Fibroblast of lung (primary cell): ENCODE results near the gene KDM2B. TPM values are rescaled to one million over a fixed set of nuclear protein-coding genes. Genes with fewer than 3 reads are reported as not detected.

Experiments used
- DNase-seq, 2 donors: peaks; one replicate each; pipeline versions ENCODE4 v3.0.0 to v3.0.0-alpha.2; 2010; ENCODE audit warnings: low read depth in 2 of 2
- H2AFZ ChIP-seq: 2 replicates; pipeline ENCODE4 v1.5.1; 2012; ENCODE audit warnings: low read length, control low read depth, inconsistent platforms
- H3K27ac ChIP-seq: 2 replicates; pipeline ENCODE4 v1.5.1; 2011; ENCODE audit warnings: low read length, control low read depth; ENCODE audit not compliant: insufficient read depth
- H3K27me3 ChIP-seq: 2 replicates; pipeline ENCODE4 v1.5.1; 2011; ENCODE audit warnings: mild to moderate bottlenecking, low read length; ENCODE audit not compliant: control insufficient read depth, insufficient read depth
- H3K36me3 ChIP-seq: 2 replicates; pipeline ENCODE4 v1.5.1; 2011; ENCODE audit warnings: low read length; ENCODE audit not compliant: control insufficient read depth, insufficient read depth
- H3K4me1 ChIP-seq: 2 replicates; pipeline ENCODE4 v1.5.1; 2011; ENCODE audit warnings: low read length; ENCODE audit not compliant: control insufficient read depth, insufficient read depth; ENCODE audit errors: extremely low read depth
- H3K4me2 ChIP-seq: 2 replicates; pipeline ENCODE4 v1.5.1; 2011; ENCODE audit warnings: low read length, control low read depth; ENCODE audit not compliant: insufficient read depth; ENCODE audit errors: extremely low read depth
- H3K4me3 ChIP-seq, 4 experiments: fragments of 200-600 bp in 1 of 4; sonication (generic) in 1 of 4; replicated peaks in 1 of 4; 2 replicates each; pipeline ENCODE4 v1.5.1; 2011 to 2016; ENCODE audit warnings: low read length in 4 of 4, low read depth in 3 of 4, mild to moderate bottlenecking in 3 of 4, control low read depth in 2 of 4, inconsistent platforms in 1 of 4, mixed read lengths in 1 of 4; ENCODE audit not compliant: insufficient read depth in 1 of 4; ENCODE audit errors: control extremely low read depth in 1 of 4
- H3K79me2 ChIP-seq: 2 replicates; pipeline ENCODE4 v1.5.1; 2012; ENCODE audit warnings: mild to moderate bottlenecking, low read length, inconsistent platforms; ENCODE audit not compliant: control insufficient read depth, insufficient read depth
- H3K9ac ChIP-seq: 2 replicates; pipeline ENCODE4 v1.5.1; 2011; ENCODE audit warnings: mild to moderate bottlenecking, low read length, control low read depth; ENCODE audit not compliant: insufficient read depth
- H3K9me3 ChIP-seq: 2 replicates; pipeline ENCODE4 v1.5.1; 2012; ENCODE audit warnings: low read depth, low read length; ENCODE audit not compliant: control insufficient read depth, insufficient read depth
- H4K20me1 ChIP-seq: 2 replicates; pipeline ENCODE4 v1.5.1; 2011; ENCODE audit warnings: low read length; ENCODE audit not compliant: control insufficient read depth, insufficient read depth; ENCODE audit errors: extremely low read depth
- EZH2 ChIP-seq: IDR thresholded peaks from 2 replicates; pipeline ENCODE4 v1.5.1; 2012; ENCODE audit warnings: low read length, control low read depth, mild to moderate bottlenecking; ENCODE audit errors: missing control alignments
- polyA minus RNA-seq: library from RNA; depleted of rRNA, polyadenylated mRNA; stranded (reverse); fragments of >200 nt; gene quantifications from 2 replicates; pipeline ENCODE4 v1.2.3, GENCODE V29; 2011; ENCODE audit warnings: low replicate concordance
- polyA plus RNA-seq, 2 donors: library from polyadenylated mRNA; depleted of rRNA in 1 of 2; stranded (reverse) in 1 of 2; unstranded in 1 of 2; fragments of >200 nt; gene quantifications; 2 replicates each; pipeline ENCODE4 v1.2.1, GENCODE V29; 2011 to 2012; ENCODE audit warnings: missing spikeins in 1 of 2
- total RNA-seq: library from RNA; depleted of rRNA; stranded (reverse); fragments of >200 nt; gene quantifications from 2 replicates; pipeline ENCODE4 v1.2.1, GENCODE V29; 2014
- TF ChIP-seq, protein P1 (sequence below), 2 donors: IDR thresholded peaks in 1 of 2; conservative IDR thresholded peaks in 1 of 2; 1 replicate in 1 of 2; 2 replicates in 1 of 2; pipeline ENCODE4 v1.5.1; 2011 to 2012; ENCODE audit warnings: low read length in 2 of 2, control low read depth in 1 of 2, inconsistent platforms in 1 of 2, low read depth in 1 of 2, mild to moderate bottlenecking in 1 of 2

KDM2B gene
- total RNA-seq (13.1 and 21.6 TPM in 2 replicates), polyA plus RNA-seq (9.8 and 18.7 TPM in 2 replicates), polyA minus RNA-seq (99.6 and 117 TPM in 2 replicates)
- 12.3 and 20.7 TPM in 2 replicates for polyA plus RNA-seq (2012)

DNA sequence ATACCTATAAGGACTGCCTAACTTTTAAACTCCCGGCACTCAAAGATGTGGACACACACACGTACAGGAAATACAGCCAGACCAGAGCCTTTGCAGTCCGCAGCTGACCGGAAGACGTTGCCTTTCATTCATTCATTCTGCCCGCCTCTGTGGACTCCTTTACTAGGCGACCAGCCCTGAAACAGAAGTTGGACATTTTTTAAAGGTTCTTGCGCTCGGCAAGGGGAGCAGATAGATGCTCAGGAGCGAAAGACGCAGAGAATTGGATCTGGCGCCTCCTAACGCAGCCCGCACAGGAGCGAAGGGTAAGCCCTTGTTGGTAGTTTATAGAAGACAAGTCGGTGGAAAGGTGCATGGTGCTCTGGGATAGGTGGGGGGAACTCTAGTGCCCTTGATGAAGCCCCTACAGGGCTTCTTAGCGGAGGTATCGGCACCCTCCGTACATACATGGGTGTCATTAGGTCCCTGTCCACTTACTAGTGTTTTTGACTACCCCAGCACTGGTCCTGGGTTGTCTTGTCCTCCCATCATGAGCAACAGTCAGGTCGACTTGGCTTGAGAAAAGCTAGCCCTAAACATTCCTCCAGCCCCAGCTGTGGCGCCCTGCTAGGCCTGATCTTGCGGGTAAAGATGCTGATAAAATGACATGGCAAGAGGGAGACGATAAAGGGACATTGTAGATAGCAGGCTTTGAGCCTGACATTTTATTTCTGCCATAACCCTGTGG, at the start of gene KDM2B:
TSS of gene KDM2B (minus strand) at position 65 of the 727 bp plus-strand sequence. CDS start 112 bp downstream, outside the sequence.
- Histone ChIP-seq H3K27ac (peak within 1 kb of the TSS; percentile 90), H3K9ac (peak within 1 kb of the TSS; percentile 51)
- peak; percentile 64 for DNase-seq

DNA sequence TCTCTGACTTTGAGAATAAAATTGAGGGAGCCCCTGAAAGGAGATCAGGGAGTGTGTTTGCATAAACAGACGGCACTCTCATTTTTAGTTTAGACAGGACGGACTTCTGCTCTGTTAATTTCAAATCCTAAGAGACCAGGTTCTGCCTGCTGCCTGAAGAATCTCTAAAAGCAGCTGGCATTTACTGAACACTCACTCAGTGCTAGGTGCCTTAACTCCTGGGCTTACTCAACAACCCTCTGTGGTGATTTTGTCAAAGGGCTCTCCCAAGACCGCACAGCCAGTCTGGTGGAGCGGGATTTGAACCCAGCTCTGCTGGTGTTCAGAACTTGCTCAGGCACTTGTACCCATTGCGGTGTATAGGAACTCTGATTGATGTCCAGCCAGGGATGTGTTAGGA, 47.7 kb upstream of the KDM2B start:
- H3K79me2 ChIP-seq, result peaks cover 33% of the 10 kb centered on the region

More for the DNA sequence above, at the start of gene KDM2B:
- Histone ChIP-seq H3K4me1 (peaks cover 29% of the 10 kb centered on the region), H3K27me3 (no peaks in the 10 kb centered on the region), H3K79me2 (peaks cover 9% of the 10 kb centered on the region), H4K20me1 (no peaks in the 10 kb centered on the region), H3K4me3 (peak within 1 kb of the TSS; percentile 58 to 79 (median 66)), H3K36me3 (no peaks in the 10 kb centered on the region), H2AFZ (peak within 1 kb of the TSS; percentile 88), H3K4me2 (peak within 1 kb of the TSS; percentile 82), H3K9me3 (no peaks in the 10 kb centered on the region)
- TF ChIP-seq, protein P1, sequence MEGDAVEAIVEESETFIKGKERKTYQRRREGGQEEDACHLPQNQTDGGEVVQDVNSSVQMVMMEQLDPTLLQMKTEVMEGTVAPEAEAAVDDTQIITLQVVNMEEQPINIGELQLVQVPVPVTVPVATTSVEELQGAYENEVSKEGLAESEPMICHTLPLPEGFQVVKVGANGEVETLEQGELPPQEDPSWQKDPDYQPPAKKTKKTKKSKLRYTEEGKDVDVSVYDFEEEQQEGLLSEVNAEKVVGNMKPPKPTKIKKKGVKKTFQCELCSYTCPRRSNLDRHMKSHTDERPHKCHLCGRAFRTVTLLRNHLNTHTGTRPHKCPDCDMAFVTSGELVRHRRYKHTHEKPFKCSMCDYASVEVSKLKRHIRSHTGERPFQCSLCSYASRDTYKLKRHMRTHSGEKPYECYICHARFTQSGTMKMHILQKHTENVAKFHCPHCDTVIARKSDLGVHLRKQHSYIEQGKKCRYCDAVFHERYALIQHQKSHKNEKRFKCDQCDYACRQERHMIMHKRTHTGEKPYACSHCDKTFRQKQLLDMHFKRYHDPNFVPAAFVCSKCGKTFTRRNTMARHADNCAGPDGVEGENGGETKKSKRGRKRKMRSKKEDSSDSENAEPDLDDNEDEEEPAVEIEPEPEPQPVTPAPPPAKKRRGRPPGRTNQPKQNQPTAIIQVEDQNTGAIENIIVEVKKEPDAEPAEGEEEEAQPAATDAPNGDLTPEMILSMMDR (conservative IDR thresholded peaks at IDR 0.05 in 1 of 2, IDR thresholded peaks at IDR 0.05 in 1 of 2; ENCODE audit: low read depth in 1 of 2, low read length in 2 of 2), result no peak
- no peak for TF ChIP-seq EZH2

DNA sequence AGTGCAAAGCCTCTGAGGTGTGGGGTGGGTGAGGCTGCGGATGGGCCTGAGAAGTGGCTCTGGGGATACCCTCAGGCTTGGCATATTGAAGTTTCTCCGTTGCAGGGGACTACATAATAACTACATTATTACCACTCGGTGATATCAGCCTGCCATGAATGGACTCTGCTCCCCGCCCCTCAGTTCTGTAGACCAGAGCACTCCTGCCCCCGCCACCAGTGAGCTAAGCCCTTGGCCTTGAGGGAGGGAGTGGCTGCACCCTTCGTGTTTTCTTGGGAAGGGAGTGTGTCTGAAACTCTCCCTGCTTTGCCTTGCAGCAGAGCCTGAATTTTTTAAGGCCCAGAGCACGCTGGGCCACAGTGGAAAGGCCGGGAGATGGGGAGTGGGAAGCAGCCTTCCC, 47.2 kb upstream of the KDM2B start:
- Histone ChIP-seq H3K4me1 (peaks cover 17% of the 10 kb centered on the region), H3K27me3 (no peaks in the 10 kb centered on the region), H3K27ac (peak overlapping the region; percentile 9), H3K4me2 (peak overlapping the region; percentile 87), H3K79me2 (peaks cover 33% of the 10 kb centered on the region), H3K9ac (no peak overlapping the region), H3K9me3 (no peaks in the 10 kb centered on the region), H2AFZ (no peak overlapping the region), H3K4me3 (peak overlapping the region; percentile 50 to 82 (median 70)), H3K36me3 (no peaks in the 10 kb centered on the region), H4K20me1 (no peaks in the 10 kb centered on the region)
- TF ChIP-seq, protein P1 (conservative IDR thresholded peaks at IDR 0.05 in 1 of 2, IDR thresholded peaks at IDR 0.05 in 1 of 2; ENCODE audit: low read depth in 1 of 2, low read length in 2 of 2), result no peak
- no peak for TF ChIP-seq EZH2
- peak in 1 of 2 donors; percentile 20 for DNase-seq

More for the DNA sequence above, 47.7 kb upstream of the KDM2B start:
- Histone ChIP-seq H3K4me2 (no peak overlapping the region), H3K27ac (no peak overlapping the region), H4K20me1 (no peaks in the 10 kb centered on the region), H3K4me1 (peaks cover 17% of the 10 kb centered on the region), H3K9ac (no peak overlapping the region), H3K27me3 (no peaks in the 10 kb centered on the region), H3K9me3 (no peaks in the 10 kb centered on the region), H2AFZ (no peak overlapping the region), H3K36me3 (no peaks in the 10 kb centered on the region), H3K4me3 (peak overlapping the region in 2 of 4 experiments; percentile 6 to 77)
- no peak for DNase-seq
- no peak for TF ChIP-seq EZH2
- TF ChIP-seq, protein P1 (conservative IDR thresholded peaks at IDR 0.05 in 1 of 2, IDR thresholded peaks at IDR 0.05 in 1 of 2; ENCODE audit: low read depth in 1 of 2, low read length in 2 of 2), result no peak
